ENCODE results near the gene SLC17A1.

DNA sequence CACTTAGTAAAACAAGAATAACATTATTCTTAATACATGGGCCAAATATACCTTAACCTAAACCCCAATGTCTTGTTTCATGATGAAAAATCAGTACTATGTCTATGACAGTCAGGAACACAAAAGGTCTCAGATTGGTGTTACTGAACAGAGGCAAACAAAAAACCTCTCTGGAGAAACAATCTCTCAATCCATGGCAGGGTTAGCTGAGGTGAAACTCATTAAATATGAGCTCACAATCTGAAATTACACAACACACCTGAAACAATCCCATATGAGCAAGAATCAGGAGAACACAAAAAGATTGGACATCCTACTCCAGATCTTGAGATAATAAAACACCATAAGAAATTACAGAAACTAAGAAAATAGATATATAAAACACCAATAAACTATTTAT is 83.8 kb downstream of the SLC17A1 start:
- no peak for TF ChIP-seq CTCF (IDR thresholded peaks at IDR 0.05)
- no peak for TF ChIP-seq POLR2AphosphoS5 (IDR thresholded peaks at IDR 0.05)
